NCI-H1436 treated with DMSO at 0.1 percent for 48 hours (cell line): ENCODE results near the gene CABLES1.

Experiments used
- DNase-seq: peaks from one replicate; lab custom pipeline; 2025; lab: John Stamatoyannopoulos, UW

CABLES1 gene

DNA sequence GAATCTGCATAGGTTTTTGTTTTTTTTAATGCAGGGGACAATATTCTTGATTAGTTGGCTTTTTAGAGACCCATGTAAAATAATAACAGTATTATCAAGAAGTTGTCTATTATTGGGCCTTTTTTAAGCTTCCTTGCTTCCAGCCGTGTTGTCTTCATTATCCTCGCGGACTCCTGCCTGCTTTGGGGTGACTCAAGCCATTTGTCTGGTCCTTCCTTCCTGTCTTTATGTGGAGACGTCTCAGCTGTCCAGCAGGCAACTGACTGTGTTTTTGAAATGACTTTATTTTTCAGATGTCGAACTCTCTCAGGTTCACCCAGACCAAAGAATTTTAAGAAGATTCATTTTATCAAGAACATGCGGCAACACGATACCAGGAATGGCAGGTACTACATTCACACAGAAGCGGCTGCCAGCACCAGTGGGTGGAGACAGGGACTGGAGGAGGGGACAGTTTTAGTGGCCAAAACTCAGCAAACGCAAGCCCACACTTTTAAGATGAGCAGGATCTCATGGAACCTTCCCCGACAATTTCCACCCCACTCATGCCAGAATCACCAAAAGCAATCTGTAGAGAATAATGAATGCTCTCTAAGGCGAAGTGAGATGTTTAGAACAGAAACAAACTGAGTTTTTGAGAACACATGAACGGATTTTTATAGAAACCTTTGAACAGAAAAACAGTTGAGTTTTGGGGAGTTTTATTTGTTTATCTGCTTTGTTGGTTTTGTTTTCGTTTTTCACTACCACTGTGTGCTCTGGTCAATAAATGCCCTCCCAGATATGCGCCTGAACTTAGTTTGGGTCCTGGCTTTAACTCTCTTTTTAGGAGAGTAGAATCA is 59.1 kb downstream of the CABLES1 start:
- DNase-seq = no peak

DNA sequence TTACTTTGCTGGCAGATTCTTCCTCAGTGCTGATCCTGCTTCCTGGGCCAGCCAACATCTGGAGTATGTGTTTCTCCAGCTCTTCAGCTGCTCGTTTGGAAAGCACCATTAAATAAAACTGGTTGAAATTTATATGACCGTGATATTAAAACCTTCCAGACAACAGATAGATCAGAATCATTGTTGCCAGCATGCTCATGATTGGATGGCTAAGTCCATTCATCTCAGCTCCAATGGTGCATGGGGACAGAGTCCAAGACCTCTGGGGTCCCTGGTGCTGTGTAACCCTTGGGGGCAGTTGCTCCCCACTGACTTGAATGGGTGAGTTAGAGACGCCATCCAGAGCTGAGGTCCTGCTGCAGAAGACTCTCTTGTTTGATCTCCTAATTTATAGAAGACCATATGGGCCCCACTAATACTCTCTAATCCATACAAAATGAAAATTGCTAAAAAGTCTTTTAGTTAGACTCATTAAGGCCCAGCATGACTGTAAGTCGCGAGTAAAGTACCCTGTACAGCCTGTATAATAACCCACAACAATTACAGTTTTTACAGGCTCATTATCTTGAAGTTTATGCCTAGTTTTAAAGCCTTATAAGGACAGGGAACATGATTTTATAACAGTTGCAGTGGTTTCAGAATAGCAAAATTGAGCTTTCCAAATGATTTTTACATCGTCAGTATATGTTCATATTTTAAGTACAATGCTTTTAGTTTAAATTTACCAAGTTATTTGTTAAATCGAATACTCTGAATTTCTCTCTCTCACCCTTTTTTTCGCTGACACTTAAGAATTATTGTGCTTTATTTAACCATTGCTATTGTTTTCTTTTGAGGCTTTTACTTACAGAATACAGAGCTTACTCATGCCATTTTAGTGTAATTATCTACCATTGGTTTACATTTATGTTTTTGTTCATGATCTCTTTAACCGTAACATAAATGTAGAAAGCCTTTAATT is 60.0 kb downstream of the CABLES1 start:
- DNase-seq = no peak

DNA sequence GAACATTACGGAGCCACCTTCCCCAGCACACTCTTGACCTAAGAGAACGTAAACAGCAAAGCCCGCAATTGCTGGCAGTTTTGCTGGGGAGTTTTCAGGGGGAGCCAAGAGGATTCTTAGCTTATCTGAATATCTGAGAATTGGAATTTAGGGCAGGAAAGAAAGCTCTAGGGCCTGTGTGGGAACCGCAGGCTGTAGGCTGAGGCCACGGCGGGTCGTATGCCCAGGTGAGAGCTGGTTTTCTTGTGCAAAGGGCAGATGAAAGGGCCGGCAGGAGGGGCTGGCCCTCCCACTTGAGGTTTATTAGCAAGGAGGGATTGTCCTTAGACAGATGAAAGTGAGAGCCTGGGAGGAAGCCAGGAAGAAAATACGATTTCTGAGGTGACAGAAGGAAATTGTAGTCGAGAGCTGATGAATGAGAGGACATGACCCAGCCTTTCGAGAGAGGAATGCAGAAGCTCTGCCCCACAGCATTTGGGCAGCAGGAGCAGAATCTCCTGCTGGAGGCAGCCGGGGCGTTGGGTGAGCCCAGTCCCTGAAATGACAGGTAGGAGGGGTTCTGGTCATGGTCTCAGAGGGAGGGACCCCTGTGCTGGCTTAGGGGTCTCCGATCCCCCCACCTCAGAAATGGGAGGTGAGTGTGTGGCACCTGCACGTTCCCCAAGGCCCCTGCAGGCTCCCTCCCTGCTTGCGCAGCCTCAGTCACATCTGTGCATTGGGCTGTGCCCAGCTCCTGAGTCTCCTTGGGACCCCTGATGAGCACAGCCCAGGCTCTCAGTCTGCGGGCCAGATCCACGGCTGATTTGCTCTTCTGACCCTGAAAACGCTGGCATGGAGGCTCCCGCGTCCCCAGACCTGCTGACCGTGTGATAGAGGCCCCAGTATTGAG is 61.1 kb downstream of the CABLES1 start:
- DNase-seq = no peak

DNA sequence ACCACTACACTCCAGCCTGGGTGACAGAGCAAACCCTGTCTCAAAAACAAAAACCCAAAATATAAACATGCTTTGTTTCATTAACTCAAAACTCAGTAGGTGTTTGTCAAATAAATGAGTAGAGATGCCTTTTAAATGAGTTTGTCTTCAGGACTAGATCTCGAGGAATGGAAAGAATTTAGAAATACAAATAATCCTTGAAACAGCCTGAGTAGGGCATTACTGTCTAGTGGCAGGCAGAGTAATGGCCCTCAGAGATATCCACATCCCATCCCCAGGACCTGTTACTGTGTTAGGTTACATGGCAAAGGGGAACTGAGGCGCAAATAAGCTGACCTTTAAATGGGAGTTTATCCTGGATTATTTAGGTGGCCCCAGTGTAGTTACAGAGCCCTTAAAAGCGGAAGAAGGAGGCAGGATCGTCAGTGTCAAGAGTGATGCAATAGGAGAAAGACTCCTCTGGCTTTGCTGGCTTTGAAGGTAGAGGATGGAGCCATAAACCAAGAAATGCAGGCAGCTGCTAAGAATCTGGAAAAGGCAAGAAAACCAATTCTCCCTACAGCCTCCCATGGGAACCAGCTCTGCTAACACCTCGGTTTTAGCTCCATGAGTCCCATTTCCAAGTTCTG is 63.0 kb downstream of the CABLES1 start:
- no peak for DNase-seq

DNA sequence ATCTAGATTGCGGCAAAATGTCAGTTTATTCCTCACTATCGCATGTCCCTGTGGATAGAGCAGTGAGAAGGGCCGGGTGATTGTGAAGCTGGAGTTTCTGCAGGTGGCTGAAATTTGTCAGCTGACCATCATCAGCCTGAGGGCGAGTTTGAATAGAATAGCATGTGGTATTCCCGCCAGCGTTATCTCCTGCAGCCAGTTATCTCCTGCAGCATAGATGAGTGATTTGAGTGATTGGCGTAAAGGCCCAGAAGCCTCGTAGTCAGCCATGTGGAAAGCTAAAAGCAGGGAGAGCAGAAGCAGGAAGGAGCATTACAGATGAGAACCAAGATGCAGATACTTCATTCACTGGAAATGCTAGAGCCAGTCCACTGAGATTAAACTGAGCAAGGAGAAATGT is 65.5 kb downstream of the CABLES1 start:
- no peak for DNase-seq

DNA sequence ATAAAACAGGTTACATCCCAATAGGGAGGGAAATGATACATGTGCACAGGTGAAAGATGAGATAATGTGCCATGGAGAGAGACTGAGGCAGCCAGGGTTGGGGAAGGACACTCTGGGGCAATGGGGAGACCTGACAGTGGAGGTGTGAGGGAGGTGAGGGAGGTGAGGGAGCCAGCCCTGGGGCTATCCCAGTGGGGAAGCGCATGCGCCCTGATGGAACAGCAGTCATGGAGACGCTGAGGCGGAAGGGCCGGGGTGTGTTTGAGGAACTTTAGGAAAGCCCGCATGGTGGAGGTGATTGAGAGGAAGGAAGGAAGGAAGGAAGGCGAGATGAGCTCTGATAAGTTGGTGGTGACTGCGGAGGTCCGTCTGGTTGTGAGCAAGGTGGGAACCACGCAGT is 66.5 kb downstream of the CABLES1 start:
- DNase-seq = no peak

DNA sequence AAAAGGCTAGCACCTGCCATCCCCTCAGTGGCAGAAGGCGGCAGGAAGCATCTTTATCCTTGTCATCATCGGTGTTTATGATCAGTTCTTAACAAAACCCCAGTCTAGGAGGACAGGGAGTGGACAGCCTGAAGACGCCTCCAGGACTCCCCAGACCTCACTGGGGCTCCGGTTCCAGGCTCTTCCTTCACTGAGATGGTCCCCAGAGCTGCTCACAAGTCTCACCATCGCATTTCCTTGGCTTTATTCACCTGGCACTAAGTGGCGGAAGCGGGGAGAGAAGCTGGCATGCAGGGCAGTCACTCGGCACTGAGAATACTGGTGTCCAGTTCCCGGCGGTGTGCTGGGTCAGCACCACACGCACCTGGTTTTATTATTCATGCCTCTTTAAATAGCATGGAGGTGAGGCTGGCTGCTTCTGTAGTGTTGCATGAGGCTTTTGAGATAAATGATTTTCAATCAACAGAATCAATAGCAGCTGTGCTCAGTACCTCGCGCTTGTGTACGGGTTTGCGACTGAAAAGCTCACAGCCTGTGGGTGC is 68.7 kb downstream of the CABLES1 start:
- DNase-seq = no peak

DNA sequence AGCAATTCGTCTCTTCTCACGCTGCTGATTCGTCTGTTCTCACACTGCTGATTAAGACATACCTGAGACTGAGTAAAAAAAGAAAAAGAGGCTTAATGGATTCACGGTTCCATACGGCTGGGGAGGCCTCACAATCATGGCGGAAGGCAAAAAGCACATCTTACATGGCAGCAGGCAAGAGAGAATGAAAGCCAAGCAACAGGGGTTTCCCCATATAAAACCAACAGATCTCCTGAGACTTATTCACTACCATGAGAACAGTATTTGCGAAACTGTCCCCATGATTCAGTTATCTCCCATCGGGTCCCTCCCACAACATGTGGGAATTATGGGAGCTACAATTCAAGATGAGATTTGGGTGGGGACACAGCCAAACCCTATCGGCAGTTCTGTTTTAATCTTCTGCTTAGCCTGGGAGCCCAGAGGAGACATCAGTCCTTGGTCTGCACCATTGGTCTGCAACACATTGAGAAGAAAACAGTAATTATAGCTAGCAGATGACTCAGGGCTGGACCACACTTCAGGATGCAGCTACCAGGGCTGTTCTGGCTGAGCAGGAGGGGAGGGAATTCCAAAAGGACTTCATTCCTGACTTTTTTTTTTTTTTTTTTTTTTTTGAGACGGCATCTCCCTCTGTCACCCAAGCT is 69.4 kb downstream of the CABLES1 start:
- DNase-seq = no peak

DNA sequence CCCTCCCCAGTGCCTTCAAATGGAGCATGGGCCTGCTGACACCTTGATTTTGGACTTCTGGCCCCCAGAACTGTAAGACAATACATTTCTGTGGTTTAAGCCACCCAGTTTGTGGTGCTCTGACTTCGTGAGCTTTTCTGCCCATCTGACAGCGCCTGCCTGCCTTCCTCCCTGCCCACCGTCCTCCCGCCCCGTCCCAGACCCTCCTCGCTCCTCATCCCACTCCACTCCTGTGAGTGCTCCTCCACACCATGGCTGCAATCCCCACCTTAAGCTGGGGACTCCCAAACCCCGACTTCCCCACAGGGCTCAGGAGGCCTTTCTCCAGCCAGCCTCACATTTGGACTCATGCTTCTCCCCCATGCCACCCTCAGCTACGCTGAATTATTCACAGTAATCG is 70.7 kb downstream of the CABLES1 start:
- no peak for DNase-seq

DNA sequence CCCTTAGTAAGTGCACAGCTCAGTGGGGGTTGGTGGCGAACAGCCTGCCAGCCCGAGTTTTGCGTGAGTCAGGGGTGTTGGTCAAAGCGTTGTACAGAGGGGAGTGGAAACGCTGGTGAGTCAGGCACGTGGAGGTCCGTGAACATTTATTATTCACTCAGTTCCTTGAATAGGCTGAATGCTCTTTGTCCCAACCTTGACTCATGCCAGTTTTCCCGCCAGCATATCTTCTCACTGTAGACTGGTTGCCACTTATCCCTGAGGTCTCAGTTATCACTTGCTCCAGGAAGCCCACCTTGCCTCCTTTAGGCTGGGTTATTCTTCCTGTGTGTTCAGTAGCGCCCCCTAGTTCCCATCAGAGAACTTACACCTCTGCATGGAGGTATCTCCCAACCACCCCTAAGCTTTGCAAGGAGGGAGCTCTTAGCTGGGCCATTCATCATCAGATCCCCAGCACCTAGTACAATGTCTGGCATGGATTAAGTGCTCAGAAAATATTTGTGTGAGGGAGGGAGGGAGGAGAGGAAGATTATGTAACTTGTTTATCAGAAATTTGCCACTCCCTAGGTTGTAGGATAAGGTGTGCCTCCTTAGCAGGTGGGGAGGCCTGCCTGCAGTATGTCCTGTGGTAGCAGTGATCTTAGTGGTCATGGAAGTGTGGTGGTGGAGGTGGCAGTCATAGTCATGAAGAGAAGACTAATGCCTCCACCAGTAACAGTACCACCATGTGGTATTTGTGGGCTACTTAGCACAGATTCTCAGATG is 72.1 kb downstream of the CABLES1 start:
- DNase-seq = no peak

DNA sequence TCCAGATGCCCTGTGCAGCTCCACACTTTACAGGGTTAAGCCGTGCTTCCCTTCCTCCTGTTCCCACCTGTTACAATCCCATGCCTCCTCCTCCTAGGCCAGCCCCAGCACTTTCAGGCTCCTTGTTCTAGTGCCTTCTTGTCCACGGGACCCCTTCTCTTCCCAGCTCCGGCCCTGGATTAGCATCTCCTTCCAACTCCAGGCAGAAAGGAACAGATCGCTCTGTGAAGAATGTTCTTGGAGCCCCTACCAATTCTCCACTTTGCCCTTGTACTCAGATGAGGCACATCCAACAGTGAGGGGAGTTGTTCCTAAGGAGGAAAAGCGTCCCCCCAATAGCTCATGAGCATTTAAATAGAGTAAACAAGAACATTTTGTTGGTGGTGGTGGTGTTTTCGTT is 72.7 kb downstream of the CABLES1 start:
- DNase-seq = no peak

DNA sequence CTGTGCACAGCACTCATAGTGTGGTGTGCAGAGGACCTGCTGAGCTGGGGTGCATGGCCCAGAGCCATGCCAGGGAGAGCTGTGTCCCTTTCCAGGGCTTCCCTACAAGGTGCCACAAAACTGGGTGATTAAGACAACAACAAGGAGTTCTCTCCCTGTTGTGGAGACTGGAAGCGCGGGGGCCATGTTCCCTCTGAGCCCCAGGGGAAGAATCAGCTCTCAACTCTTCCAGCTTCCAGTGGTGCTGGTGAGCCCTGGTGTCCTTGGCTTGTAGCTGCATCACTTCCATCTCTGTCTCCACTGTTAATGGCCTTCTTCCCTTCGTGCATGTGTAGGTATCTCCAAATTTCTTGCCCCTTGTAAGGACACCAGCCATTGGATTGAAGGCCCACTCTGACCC is 73.3 kb downstream of the CABLES1 start:
- DNase-seq = no peak

DNA sequence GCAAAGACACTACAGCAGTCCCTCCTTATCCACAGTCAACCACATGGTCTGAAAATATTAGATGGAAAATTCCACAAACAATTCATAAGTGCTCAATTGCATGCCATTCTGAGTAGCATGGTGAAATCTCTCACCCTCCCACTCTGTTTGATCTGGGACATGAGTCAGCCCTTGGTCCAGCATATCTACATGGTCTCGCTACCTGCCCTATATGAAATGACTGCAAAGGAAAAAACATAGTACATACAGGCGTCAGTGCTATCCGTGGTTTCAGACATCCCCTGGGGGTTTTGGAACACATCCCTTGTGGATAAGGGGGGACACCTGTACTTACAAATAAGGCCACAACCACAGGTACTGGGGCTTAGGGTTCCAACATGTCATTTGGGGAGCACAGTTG is 73.7 kb downstream of the CABLES1 start:
- no peak for DNase-seq

DNA sequence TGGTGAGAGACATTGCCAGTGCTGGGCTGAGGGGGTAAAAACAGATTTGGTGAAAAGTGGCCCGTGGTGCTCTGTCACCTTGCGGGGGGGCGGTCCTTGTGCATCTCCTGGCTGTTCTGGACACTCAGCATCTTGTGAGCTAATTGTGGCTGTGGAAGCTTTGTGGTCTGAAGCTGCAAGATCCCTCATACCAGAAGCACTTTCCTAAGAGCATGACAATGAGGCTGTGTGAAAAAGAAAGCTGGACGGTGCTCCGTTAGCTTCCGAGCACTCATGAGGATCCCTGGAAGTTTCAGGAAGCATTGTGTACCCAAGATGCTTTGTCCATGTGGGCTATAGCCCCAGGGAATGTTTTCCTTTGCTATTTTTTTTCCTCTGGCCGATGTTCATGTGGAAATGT is 74.5 kb downstream of the CABLES1 start:
- DNase-seq = no peak

DNA sequence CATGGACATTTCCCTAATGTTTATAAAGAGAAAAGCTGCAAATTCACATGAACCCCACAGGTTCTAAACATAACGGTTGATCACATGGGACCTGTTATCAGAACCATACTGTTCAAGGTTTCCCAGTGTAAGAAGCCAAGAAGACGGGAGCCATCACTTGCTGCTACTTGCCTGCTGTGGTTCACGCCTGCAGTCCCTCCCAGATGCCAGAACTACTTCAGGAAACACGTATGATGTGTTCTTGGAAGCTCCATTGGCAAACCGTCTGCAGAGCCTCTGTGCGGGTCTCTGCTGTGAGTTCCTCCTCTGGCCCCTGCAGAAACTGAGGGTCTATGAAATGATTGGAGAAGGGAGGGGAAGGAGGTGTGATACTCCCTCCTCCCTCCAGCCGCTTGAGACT is 75.2 kb downstream of the CABLES1 start:
- no peak for DNase-seq

DNA sequence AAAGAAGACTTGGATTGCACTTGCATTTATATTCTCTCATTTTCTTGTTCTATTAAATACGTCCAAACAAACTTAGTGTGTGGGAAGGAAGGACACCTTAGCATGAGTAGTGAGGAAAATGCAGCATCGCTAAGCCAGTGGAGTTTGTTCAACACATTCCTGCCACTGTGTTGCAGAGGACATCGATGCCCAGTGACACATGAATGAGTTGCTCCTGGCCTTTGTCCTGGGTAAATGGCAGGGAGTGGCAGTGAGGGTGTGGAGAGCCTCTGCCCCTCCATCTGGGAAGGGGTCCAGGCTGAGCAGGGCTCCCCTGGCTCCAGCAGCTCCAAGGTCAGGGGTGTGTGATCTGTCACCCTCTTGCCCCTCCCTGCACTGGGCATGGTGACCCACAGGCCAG is 75.9 kb downstream of the CABLES1 start:
- no peak for DNase-seq

DNA sequence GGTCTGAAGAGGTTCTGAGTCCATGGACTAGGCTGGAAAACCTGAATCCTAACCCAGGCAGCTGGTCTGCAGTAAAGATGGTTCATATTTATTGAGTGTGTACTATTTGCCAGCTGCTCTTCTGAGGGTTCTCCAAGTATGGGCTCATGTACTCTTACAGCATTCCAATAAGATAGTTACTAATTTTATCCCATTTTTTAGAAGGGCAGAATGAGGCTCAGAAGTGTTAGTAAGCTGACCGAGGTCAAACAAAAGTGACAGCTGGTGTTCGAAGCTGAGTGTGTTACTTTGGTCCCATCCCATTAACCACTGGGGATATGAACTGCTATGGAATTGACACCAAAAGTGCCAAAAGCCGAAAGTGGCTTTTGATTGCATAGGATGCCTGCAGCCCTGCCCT is 76.9 kb downstream of the CABLES1 start:
- DNase-seq = no peak

DNA sequence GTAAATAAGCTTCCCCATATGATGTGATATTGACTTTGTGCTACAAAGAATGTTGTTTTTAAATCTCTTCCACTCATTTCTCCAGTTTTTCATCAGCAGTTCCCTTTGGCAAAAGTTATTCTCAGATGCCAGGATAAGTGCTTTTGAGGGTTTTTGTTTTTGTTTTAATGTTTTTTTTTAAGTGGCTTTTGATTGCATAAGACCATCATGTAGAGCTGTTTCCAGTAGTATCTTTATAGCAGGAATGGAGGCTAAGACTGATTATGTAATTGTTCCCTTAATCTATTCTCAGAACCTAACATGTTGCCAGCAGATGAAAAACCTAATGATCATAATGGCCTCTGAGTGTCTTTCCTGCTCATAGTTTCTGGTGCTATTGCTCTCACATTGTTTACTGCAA is 77.9 kb downstream of the CABLES1 start:
- no peak for DNase-seq

DNA sequence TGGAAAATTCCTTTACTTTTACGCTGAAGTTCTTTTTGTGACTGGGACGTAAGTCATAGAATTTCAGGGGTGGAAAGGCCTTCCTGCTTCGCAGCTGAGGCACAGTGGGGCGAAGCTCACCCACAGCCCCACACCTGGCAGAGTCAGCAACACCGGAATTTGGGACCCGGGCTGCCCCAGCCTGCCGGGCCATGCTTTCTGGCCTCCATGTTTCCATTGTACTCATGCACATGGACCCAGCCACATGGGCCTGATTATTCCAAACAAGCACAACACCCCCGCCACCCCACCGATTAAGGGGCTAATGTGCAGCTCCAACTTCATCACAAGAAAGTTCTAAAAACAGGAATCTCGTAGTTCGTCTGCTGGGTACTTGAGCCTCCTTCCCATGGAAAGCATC is 82.5 kb downstream of the CABLES1 start:
- DNase-seq = no peak

DNA sequence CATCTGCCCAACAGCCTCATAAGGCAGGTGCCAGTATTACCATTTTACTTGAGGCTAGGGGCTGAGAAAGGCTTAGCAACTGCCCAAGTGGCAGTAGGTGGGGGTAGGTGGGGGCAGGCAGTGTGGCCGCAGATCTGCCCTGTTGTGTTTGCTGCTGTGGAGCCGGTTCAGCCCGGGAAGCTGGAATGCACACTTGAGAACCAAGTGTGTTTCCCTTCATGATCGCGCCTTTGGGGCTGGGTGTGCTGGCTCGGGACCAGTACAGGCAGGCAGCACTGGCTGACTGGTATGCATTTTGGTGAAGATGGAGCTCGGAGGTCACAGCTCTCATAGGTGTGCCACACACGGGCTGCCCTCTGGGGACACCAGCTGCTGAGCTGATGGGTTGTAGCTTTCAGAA is 85.1 kb downstream of the CABLES1 start:
- DNase-seq = no peak
